ENCODE measurements around the gene NRF1.

NRF1 gene

DNA sequence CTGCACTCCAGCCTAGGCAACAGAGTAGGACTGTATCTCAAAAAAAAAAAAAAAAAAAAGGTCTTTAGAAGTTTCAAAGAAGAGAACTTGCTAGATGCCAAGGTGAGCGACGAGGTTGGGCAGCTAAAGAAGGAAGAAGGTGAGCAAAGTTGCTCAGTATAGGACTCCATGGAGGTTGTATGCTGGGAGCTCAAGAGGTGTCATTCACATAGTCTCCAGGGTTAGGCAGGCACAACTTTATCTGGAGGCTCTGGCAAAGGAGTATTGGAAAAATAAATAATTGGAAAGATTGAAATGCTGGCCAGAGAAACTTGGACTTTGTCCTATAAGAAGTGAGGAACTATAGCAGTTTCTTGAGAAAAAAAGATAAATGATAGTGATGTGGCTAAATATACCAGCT, 74.5 kb downstream of the NRF1 start:
- no peak for DNase-seq

DNA sequence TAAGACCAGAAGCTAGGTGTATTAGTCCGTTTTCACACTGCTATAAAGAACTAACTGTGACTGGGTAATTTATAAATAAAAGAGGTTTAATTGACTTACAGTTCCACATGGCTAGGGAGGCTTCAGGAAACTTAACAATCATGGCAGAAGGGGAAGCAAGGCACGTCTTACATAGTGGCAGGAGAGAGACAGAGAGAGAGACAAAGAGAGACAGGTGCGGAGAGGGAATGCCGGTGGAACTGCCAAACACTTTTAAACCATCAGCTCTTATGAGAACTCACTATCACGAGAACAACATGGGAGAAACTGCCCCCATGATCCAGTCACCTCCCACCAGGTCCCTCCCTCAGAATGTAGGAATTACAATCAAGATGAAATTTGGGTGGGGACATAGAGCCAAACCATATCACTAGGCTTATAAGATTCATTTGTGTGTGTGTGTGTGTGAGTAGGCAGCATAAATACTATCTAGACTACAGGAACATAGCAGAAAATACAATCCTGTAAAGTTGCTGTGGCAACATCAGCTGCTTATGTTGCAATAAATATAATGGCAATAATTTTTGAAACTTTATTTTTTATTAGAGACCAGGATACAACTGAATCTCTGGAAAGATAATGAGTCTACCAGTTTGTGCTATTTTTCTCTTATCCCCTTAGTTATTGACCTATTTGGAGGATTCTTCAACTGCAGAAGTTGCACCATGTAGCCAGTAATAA, 77.1 kb downstream of the NRF1 start:
- DNase-seq, result no peak

DNA sequence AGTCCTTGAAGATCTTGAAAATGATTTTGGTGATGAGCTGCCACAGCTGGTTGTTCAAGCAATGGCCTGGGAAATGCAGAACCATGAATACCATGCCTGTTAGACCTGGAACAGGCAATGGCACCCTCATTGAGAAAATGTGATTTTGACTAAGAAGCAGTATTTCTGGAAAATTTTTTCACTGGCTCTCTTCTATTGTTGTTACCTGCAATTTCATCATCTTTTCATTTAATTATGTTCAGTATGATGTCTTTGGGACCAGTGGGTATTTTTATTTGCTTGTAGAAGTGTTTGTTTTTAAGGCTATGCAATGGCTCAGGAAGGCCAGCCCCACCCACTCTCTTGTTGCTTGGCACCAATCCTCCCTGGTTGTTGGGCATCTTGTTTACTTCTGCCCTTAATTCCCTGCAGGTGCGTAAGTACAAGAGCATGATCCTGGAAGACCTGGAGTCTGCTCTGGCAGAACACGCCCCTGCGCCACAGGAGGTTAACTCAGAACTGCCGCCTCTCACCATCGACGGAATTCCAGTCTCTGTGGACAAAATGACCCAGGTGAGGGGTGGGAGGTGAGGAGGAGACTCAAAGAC, 78.6 kb downstream of the NRF1 start:
- no peak for DNase-seq

DNA sequence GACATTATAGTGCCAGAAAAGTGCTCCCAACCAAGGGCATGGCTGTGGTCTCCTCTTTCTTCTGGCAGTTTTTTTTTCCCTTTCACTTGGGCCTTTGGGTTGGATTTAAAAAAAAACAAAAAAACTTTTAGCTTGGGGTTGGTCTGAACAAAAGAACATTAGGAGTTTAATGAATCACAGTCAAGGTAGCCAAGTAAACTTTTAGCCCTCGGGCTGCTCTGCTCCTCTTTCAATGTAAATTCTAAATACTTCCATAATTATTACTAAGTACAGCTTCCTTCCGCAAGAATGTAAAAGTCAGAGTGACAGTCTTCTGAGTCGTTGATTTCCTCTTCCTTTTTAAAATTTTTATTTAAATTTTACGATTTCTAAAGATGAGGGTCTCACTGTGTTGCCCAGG, 79.2 kb downstream of the NRF1 start:
- no peak for DNase-seq

DNA sequence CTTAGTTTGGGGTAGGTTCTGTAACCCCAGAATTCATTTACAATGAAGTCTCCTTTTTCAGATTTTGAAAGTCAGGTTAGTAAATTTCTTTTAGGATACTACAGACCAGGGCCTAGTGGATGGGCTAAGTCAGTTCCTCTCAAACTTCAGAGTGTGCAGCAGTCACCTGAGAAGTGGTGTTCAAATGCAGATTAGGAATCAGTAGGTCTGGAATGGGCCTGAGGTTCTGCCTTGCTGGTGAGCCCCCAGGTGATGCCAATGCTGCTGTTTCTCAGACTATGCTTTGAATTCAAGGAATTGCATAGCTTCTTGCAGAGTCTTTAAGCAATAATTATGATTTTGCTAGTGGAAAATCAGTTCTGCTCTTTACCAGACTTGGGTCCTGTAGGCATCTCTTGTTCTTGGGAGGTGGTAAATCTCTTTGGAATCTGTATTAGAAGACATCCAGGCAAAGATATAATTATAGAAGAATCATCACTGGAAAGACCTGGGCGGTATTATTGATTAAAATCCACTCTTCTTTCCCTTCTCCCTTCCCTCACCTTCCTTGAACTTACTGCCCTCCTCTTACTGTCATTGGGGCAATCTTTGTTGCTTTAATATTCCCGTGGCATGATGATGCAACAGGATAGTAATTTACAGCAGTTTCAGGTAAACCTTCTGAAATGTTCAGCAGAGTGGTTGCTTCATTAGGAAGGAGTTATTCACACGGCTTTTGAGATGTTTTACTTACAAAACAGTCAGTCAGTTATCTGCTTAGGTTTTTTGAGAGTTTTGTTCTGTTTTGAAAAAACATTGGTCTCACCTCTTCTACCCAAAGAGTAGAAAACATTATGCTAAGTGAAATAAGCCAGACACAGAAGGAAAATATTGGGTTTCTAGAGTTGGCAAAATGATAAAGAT, 87.2 kb downstream of the NRF1 start:
- no peak for DNase-seq

DNA sequence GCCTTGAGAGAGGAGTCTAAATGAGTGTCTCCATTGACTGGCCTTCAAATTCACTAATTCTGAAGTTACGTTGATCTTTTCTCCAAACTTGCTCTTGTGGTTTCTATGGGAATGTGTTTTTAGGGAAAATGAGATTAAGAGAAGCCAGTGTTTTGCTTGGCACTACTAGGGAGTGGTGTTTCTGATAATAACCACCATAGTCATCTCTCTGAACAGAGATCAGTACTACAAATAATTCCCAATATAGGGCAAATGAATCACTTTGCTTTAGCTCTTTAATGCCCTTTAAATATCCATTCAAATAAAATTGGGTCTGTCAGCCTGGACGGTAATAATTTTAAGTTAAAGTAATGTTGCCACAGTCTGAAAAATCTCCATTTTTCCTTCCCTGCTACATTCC, 90.8 kb downstream of the NRF1 start:
- no peak for DNase-seq

DNA sequence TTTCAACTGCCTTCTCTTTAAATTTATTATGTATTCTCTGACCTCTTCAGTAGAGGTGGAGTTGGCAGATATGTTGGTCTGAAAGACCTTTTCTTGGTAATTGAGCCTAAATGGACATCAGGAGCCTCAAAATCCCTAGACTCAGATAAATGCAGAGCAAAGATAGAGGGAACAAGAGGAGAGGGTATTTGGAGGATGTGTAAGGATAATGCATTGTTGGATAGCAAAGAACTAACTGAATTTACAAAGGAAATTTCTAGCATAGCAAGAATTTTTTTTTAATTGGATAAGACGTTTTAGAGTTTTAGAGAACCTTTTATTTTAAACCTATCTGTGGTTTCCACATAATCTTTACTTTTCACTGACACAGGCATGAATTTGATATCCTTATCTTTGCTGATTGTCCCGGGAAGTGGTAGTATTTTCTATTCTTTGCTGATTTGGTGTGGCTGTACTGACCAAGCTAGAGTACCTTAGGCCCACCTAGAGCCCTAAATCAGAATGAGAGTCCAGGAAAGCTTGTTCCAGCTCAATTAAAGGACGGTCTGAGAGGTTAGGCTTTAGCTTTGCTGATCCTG, 91.3 kb downstream of the NRF1 start:
- DNase-seq, result no peak

DNA sequence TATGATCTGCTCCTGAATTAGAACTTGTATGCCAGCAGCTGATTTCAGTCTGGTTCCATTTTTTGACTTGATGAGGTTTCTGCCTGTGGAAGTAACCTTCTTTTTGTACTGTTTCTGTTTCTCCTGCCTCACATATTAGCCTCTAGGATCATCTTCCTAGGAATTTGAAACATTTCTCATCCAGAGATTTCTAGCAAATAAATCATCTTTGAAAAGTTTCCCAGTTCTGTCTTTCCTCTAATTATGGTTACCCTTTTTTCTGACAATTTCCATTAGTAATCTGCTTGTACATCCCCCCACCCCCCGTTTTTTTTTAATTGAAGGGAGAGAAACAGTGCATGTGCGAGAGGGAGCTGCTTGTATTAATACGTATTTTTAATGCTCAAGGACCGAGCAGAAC, 92.2 kb downstream of the NRF1 start:
- DNase-seq, result no peak

DNA sequence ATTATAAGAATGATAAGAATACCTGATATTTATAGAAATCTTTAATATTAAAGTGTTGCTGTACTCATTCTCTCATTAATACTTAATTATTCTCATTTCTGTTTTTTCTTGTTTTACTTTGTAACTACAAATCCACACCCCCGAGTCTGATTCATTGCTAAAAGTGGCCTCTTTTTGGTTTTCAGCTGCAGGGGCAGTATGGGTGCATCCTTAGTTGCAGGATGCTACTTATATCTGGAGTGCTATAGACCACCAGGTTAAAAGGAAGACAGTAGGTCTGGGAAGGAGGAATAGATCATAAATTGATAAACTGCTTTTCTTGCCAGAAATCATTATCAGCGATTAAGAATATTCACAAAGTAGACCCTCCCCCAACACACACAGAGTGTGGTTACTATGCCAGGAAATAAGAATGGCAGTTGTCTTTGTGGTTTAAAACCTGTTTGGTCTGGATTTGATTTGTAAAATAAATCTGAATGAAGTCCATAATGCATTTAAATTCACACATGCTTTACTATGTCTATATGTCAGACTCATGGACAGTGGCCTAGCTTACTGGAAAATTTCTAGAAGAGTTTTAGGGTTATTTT, 96.5 kb downstream of the NRF1 start:
- DNase-seq, result no peak

DNA sequence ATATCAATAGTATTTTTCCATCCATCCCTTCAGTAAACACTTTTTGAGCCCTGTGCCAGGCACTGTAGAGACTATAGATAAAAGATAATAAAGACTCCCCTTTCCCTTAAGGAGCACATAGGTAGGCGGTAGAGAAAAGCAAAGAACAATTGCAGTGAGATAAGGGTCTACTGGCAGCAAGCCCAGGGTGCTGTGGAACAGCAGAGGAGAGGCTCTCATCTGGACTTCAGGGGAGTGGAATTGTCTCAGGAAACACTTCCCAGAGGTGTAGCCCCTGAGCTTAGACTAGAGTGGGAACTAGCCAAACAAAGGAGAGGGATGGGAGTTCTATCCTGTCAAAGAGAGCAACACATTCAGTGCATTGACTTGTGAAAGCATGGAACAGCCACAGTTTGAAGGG, 102.0 kb downstream of the NRF1 start:
- no peak for DNase-seq

DNA sequence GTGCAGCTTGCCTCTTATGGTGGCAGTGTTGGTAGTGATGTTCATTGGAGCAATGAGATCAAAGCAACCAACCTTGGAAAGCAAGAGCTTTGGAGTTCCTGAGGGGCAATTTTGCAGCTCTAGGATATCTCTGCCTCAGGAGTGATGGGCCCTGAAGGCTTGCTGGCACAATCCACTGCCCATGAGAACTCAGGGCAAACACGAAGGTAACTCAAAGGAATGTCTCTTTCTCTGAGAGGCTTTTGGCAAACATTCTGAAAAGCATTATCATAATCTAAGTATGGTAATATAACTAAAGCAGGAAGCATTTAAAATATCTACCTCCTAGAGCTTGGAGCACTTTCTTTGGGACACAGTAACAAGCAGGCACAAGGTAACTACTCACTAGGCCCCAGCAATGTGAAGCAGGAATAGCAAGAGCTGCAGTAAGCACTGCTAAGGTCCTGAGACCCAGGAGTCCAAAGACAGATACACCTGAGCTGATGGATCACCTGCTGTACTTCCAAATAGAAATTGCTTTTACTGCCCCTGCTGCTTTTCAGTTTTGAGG, 103.1 kb downstream of the NRF1 start:
- no peak for DNase-seq

DNA sequence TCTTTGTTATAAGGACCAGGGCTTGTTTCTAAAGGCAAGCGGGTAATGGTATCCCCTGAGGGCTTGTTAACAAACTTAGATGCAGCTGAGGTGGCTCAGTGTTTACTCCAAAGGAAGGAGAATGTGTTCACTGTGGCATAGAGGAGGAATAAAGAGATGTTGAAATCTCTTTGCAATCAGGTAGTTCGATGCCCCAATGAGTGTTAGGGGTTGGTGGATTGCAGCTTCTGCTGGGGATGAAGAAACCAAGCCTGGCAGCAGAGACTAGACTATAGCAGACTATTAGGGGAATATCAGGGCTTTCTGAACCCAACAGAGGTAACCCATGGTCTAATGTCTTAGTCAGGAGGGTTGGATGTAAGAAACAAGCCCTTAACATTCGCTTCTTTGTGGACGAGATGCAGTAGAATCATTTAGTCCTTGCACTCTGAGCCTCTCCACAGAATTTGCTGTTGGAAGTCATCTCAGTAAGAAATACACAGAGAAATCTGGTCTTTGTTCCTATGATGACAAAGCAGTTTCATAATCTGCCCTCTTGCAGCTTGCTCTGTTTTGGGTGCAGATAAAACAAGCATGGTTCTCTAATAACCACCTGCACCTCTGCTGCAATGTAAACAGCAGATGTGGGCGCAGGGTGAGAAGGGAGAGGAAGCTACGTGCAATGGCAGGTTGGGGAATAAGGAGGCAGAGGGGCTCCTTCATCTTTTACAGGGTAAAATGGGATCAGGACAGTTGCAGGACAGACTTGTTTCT, 108.6 kb downstream of the NRF1 start:
- DNase-seq, result no peak

DNA sequence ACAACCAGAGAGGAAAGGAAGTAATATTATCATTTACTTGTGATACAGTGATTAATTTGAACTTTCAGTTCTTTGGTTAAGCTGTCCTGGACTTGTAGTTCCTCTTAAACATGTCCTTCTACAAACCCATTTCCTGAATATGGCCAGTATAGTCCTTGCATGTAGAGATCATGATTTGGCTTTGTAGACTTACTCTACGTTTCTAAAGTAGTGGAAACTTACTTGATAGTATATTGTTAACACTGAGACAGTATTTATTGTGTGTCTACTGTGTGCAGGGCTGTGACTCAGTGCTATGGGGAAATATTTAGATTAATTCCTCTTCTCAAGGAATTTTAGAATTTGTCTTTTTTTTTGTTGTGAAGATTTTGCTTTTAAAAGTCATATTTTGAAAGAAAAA, 109.5 kb downstream of the NRF1 start:
- no peak for DNase-seq

DNA sequence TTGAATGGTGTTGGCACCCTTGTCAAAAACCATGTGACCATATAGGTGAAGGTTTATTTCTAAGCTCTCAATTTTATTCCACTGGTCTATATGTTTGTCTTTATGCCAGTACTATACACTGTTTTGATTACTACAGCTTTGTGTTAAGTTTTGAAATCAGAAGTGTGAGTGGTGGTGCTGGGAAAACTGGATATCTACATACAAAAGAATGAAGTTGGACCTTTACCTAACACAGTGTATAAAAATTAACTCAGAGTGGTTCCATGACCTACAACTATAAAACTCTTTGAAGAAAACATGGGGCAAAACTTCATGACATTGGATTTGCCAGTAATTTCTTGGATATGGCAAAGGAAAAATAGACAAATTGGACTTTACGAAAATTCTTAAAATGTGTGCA, 112.2 kb downstream of the NRF1 start:
- no peak for DNase-seq

DNA sequence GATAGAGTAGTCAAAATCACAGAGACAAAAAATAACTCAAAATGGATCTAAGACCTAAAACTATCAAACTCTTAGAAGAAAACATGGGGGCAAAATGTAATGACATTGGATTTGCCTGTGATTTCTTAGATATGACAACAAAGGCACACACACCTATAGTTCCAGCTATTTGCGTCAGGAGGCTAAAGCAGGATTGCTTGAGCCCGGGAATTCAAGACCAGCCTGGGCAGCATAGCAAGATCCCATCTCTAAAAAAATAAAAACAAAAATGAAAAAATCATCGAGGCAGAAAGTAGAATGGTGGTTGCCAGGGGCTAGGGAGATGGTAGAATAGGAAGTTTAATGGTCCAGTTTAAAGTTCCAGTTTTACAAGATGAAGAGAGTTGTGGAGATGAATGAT, 113.3 kb downstream of the NRF1 start:
- DNase-seq, result no peak

DNA sequence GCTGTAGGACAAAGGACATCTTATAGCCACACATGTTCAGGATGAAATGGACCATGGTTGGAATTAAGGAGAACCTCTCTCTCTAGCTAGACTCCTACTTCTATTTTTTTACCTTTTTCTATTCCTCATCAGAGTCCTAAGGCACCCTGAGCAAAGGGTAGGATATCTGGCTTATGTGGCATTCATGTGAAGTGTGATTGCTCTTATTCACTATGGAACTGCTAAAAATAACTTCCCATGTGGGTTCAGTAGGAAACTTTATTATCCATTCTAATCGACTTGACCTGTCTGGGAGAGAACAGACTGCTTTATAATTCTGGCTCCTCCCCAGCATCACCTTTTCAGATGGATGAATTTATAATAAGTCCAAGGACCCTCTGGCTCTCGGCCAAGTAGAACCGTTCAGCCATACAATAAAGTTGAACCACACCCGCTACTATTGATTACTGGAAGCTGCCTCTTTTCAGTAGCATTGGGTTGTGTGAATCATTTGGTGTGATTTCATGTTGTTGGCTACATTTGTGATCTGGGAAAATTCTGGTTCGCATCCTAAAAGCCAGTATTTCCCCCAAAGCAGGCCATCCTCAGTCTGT, 117.5 kb downstream of the NRF1 start:
- no peak for DNase-seq

DNA sequence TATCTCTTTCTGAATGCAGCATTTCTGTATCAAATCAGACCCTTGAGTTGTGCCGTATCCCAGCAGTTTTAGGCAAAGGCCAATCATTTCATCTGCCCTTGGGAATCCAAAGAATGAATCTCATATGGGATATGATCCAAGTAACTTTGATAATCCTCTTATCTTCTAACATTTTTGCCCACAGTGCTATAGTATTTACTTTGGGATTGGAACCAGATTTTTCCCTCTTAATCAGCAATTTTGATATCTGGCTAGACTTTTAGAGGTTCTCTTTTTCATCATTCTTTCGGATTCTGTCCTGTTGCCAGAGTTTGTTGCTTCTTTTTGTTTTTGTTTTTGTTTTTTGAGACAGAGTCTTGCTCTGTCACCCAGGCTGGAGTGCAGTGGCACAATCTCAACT, 118.0 kb downstream of the NRF1 start:
- no peak for DNase-seq

DNA sequence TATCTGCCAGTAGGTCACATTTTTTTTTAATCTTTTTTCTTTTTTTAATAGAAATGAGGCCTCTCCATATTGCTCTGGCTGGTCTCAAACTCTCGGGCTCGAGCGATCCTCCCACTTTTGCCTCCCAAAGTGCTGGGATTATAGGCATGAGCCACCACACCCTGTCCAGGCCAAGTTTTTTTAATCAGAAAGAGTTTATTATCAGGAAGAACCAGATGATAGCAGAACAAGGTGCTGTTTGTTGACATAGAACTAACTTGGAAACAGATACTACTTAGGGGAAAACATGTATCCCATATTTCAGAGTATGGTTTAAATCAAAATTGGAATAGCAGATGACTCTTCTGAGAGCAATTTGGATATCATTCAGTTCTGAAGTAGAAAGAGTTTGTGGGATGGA, 118.6 kb downstream of the NRF1 start:
- no peak for DNase-seq

DNA sequence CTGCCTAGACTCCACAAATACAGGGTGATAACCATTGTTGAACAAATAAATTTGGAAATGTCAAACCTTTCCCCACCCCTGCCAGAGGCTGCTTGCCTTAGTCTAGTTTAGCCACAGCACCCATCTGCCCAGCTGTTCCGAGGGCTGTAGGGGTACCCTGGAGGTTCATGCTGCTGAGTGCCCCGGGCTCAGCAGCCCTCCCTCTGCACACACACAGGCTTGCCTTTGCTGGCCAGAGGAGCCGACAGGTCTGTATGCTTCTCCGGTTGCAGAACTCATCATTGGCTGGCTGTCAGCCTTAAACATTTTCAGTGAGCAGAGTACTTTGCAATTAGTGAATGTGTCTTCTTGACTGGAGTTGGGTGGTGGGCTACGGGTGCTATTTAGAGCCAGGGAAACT, 122.9 kb downstream of the NRF1 start:
- DNase-seq, result no peak

DNA sequence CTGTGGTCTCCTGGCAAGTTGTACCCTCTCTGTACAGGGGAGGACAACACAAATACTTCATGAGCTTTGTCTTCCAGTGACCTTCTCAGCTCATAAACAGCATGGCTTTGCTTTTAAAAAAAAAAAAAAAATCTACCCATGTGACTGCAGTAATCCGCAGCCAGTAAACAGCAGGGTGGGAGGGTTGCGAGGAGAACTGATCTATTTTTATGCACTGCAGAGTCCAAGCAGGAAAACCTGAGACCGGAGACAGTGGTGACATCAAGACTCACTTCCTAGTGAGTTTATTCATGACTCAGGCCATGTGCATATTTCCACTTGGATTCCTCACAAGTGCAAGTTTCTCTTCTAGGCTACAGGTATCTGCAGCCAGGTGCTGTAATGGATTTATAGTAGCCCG, 127.9 kb downstream of the NRF1 start:
- DNase-seq, result no peak

DNA sequence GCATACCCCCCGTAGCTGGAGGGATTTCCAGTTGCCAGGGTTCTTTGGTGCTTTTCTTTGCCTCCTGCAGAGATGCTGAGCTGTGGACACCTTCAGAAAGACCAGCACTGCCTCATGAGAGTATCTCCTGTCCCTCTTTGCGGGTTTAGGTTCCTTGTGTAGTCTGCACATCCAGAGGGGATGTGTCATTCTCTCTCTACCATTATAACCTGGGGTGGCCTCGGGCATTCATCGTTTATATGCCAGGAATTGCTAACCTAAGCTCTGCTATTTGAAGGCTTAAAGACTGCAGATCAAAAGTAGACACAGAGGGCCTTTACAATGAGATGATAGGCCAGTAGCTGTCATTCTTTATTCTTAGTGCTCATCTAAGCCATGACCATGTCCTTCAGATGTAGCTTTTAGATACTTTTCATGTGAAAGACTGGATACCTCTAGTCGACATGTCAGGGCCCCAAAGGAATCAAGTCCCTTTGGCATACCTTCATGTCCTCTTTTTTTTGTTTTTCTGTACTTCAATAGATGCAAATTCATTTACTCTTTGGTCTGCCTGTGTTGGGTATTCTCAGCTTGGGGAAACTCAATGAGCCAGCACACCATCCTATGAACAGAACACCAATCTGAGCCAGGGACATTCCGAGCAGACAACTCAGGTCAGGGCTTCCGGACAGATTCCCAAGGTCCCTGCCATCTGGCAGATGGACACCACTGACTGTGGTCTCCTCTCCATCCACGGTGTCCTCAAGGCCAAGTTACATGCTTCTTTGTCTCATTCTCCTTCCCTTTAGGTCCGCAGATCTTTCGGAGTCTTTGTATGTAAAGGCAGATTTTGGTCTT, 129.3 kb downstream of the NRF1 start:
- DNase-seq, result no peak
